Left ventricle myocardium superior (tissue), 1 donor: ENCODE results near the gene HTT-AS. TPM values are rescaled to one million over a fixed set of nuclear protein-coding genes. Genes with fewer than 3 reads are reported as not detected.
A peak's percentile ranks its signal among the peaks of the same experiment; 100 is the strongest.

Experiments used
- ATAC-seq: fragments of 200-7000 bp; cut with Tn5 transposase; one replicate; pipeline ENCODE4 v1.9.1; 2020; ENCODE audit warnings: mild to moderate bottlenecking, moderate library complexity
- DNase-seq: peaks from one replicate; pipeline ENCODE4 v3.0.0-alpha.2; 2020
- intact Hi-C: fragments of 100-400 bp; cut with micrococcal nuclease; formaldehyde crosslinking; loops from one replicate; pipeline ENCODE4 v1.11.0; 2022
- total RNA-seq: library from RNA; stranded (reverse); fragmentation: NEBNext Ultra II Directional; extraction: Animal tissue kit (Norgen Biotek cat#: 25700); gene quantifications from one replicate; pipeline ENCODE4 v1.2.1, GENCODE V29; 2021
- donor health status: DM: no; HTN: yes; CAD: no; lungs with severe emphysema.

Gene HTT-AS
- total RNA-seq, 1 donor from 2014 or later = not detected

DNA sequence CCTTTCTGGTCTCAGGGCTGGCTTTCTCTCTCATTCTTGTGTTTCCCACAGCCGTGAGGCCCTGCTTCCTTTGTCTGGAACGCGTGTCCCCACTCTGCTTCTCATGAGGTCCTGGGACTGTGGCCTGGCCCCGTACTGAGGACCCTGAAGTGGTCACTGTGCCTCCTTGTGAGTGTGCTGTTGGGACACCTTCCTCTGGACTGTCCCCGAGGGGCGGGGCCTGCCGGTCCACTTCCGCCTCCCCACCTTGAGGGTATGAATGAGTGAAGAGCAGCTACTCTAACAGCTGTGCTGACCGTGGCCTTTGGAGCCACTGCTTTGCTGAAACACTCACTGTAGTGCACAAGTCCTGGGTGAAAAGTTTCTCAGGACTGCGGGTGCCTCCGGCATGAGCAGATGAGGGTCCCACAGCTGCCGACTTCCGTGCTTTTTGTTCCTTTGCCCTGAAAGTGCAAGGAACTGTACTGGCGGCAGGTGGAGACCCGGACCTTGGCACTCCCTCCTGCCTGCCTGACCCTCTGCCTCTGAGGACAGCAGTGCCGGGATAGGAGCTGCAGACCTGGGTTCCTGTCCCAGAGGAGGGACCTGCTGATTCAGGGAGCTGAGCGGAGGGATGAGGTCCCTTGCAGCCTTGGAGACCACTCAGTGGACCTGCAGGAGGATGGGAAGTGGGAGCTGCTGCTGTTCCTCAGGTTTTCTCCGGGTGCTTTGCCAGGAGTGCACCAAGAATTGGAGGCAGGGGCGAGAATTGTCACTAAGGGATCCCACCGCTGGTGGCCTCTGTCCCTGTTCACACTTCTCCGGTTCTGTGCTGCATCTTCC, 38.0 kb downstream of the HTT-AS start:
- ATAC-seq (no peak), DNase-seq (no peak)
- intact Hi-C loops = loop anchor here (10.0 kb wide), 1 partner anchor 62 kb away; no protein-coding TSS in a partner anchor

DNA sequence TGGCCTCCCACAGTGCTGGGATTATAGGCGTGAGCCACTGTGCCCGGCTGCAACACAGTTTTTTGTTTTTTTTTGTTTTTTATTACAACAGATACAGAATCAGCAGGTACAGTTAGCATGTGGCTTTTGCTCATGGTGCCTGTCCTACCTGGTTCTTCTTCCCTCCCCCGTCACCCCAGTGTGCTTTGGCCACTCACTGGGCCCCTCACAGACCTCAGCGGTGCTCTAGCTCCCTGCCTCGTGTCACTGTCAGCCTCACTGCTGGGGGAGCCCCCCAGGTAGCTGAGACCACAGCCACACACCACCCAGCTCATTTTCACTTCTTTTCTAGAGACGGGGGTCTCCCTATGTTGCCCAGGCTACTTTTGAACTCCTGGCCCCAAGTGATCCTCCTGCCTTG, 38.7 kb downstream of the HTT-AS start:
- no peak for DNase-seq
- intact Hi-C loops = loop anchor here (10.0 kb wide), 1 partner anchor 61 kb away; no protein-coding TSS in a partner anchor
- ATAC-seq = no peak

DNA sequence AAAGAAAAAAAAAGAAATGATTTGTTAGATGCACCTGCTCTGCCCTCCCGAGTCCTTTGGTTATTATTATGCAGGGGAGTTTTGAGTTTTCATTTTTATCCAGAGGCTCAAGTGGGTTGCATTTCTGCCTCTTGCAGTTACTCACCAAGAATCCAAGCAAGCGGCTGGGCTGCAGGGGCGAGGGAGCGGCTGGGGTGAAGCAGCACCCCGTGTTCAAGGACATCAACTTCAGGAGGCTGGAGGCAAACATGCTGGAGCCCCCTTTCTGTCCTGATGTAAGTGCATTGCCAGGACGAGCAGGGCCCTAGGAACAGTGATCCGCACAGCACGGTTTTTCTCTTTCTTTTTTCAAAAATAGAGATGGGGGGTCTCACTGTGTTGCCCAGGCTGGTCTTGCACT, 39.1 kb downstream of the HTT-AS start:
- no peak for DNase-seq
- no peak for ATAC-seq
- intact Hi-C loops = loop anchor here (10.0 kb wide), 1 partner anchor 60 kb away; no protein-coding TSS in a partner anchor

DNA sequence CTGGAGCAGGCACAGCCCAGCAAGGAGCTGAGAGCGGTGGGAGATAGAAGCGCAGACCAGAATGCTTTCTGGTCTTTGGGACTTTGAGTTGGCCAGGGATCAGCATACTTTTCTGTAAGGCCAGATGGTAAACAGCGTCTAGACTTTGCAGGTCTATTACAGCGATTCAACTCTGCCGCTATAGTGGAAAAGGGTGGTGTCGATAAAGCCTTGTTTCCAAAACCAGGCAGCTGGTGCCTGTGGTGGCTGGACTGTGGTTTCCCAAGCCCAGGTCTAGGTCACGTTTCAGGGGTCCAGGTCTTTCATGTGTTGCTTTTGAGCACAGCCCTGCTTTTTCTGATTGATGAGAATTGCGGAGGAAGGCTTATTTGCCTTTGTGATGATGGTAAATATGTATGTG, 40.1 kb downstream of the HTT-AS start:
- intact Hi-C loops = loop anchor here (10.0 kb wide), 1 partner anchor 59 kb away; no protein-coding TSS in a partner anchor

DNA sequence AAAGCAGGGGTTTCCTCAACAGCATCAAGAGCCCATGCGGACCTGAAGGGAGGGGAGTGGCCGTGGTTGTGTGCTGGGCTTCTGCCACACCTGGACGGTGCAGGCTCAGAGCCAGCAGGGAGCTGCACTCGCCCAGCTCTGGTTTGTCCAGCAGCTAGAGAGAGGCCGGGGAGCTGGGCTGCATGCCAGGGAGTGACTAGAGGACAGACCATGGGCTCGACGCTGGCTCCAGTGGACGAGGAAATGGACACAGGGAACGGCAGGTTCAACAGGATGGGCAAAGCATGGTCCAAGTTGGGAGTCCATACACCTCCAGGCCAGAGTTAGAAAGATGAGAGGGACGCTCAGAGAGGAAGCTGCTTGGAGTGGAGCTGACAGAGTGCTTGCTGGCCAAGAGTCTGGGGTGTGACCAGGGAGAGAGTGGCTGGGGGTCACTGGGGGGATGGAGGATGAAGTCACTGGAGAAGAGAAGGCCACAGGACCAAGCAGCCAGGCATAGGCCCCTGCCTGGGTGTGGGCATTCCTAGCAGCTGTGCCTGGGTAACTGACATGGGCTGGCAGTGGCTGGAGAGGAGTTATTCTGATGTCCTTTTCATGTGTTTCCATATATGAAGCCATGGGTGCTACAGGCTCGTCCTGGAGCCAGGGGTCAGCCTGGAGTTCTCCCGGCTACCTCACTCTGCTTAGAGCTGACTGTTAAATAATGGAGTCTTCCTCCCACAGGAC, 42.8 kb downstream of the HTT-AS start:
- peak; percentile 17 for ATAC-seq
- intact Hi-C loops = loop anchor here (10.0 kb wide), 1 partner anchor 57 kb away; no protein-coding TSS in a partner anchor

More for the DNA sequence above, 40.1 kb downstream of the HTT-AS start:
- DNase-seq (no peak), ATAC-seq (no peak)

DNA sequence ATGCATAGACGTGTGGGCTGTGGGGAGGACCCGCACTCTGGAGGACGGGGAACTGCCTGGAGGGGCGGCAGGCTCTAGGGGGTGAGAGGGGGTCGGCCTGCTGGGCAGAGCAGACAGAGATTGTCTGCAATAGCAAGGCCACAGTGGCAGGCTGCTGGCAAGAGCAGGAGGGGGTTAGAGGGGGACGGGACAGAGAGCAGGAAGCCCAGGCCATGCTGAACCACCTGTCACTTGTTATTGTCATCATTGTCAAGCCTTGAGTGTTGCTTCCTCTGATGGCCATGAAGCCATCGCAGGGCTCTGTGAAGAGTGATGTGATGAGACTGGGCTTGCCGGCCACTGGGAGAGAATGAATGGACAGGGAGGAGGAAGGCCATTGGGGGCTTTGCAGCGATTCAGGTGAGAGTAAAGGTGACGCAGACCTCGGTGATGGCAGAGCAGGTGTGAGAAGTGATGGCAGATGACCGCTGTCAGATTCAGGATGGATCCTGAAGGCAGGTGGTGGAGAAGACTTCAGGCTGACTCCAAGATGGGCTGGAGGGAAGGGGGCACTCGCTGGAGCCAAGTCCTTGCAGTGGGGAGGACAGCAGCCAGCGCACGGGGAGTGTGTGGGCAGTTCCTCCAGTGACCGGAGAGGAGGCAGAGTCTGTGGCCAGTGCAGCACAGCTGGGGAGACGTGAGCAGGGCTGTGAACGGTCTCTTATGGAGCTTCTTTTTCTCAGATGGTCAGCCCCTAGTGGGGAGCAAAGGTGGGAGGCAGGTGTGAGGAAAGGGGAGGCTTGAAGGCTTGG, 43.6 kb downstream of the HTT-AS start:
- intact Hi-C loops = loop anchor here (10.0 kb wide), 1 partner anchor 56 kb away; no protein-coding TSS in a partner anchor
- no peak for ATAC-seq

More for the DNA sequence above, 42.8 kb downstream of the HTT-AS start:
- DNase-seq = peak; percentile 49

DNA sequence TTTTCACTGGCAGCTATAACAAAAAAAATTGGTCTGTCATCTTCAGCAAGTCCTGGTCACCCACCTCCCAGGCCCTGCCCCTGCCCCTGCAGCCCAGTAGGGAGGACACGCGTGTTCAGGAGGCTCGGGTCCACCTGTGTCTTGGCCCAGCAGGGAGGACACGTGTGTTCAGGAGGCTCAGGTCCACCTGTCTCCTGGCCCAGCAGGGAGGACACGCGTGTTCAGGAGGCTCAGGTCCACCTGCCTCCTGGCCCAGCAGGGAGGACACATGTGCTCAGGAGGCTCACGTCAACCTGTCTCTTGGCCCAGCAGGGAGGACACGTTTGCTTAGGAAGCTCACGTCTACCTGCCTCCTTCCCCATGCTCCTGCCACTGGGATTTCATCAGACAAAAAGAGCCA, 44.9 kb downstream of the HTT-AS start:
- DNase-seq (no peak), ATAC-seq (no peak)
- intact Hi-C loops = no loop called here

More for the DNA sequence above, 43.6 kb downstream of the HTT-AS start:
- DNase-seq = no peak

DNA sequence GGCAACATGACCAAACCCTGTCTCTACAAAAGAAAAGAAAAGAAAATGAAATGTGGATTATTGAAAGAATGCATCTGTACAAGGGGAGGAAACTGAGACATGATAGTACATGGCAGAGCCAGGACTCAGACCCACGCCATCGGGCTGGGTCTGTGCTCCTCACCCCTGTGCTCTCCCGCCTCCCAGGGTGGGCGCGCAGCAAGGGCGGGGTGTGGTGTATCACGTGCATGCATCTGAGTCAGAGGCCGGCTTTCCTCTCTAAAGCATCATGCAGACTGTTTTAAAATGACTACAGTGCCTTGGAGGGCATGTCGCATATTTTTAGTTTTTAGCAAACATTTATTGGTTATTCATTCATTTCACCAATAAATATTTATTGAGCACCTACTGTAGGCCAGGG, 47.8 kb downstream of the HTT-AS start:
- no peak for ATAC-seq
- no peak for DNase-seq
- intact Hi-C loops = no loop called here

DNA sequence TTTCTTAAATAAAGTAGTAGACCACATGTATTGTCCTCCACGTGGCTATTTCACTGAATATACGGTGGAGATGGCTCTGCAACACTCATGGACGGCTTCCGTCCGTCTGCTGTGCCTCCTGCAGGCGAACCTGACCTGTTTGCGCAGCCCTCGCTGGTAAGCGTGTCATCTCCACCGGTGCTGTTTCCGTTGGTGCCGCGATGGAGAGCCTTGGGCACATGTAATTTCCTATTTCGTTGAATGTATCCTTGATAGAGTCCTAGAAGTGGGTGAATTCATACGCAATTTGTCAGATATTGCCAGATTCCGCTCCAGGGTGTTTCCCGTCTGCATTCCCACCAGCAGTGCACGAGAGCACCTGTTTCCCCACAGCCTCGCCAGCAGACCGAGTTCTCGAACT, 48.5 kb downstream of the HTT-AS start:
- ATAC-seq (no peak), DNase-seq (no peak)
- intact Hi-C loops = no loop called here

DNA sequence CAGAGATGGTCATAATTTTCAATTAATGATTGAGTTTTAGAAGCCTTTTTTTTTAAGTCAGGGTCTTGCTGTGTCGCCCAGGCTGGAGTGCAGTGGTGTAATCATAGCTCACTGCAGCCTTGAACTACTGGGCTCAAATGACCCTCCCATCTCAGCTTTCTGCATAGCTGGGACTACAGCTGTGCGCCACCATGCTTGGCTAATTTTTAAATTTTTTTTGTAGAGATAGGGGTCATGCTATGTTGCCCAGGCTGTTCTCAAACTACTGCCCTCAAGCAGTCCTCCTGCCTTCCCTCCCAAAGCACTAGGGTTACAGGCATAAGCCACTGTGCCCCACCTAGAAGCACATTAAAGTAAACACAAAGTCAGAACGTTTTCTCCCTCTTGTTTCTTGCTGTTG, 51.7 kb downstream of the HTT-AS start:
- ATAC-seq (no peak), DNase-seq (no peak)
- intact Hi-C loops = no loop called here

DNA sequence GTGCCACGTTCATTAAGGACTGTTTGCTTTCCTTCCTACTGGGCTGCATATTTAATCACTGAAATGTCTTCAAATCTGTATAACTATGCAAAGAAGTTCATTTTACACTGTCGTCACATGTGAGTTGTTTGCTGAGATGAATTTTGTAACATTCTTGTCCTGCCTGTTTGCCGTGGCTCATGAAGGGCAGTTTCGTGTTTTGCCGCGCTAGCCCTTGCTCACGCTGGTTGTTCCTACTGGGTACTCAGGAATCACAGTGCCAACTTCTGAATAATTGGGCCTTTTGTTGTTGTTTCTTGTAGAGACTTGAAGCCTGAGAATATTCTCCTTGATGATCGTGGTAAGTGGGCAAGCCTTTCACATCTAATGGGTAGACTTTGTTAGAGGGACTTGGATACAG, 52.2 kb downstream of the HTT-AS start:
- intact Hi-C loops = no loop called here
- no peak for ATAC-seq
- no peak for DNase-seq

DNA sequence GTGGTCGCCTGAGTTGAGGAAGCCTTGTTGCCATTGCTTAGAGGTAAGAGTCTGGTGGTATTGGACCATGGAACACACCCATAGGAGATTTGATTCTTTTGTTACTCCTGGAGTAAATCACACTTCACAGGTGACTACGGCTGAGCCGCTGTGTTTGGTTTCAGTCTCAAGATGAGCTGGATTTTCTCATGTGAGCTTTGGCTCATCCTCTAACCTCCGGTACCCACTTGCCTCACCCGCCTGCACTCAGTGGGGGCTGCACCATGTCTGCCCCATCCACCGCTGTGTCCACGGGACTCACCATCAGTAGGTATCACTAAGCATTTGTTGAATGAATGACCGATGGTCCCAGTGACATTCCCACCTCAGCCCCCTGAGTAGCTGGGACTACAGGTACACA, 52.7 kb downstream of the HTT-AS start:
- DNase-seq = no peak
- intact Hi-C loops = no loop called here
- ATAC-seq = no peak

DNA sequence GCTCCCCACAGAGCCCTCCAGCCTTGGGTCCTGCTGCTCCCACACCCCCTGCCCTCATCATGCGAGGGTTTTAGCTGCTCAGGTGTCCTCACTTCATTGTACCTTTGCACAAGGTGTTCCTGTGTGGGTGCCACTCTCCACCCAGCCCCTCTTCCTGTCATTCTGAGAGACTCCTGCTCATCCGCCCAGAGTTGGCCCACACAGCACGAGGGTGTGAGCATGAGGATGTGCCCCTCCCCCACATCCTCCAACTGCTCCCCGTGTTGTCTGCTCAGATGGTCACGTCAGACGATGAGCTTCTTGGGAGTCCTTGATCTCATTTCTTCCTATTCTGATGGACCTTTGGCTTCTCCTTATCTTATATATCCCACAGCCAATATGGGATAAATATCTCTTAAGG, 53.2 kb downstream of the HTT-AS start:
- DNase-seq (no peak), ATAC-seq (no peak)
- intact Hi-C loops = no loop called here

DNA sequence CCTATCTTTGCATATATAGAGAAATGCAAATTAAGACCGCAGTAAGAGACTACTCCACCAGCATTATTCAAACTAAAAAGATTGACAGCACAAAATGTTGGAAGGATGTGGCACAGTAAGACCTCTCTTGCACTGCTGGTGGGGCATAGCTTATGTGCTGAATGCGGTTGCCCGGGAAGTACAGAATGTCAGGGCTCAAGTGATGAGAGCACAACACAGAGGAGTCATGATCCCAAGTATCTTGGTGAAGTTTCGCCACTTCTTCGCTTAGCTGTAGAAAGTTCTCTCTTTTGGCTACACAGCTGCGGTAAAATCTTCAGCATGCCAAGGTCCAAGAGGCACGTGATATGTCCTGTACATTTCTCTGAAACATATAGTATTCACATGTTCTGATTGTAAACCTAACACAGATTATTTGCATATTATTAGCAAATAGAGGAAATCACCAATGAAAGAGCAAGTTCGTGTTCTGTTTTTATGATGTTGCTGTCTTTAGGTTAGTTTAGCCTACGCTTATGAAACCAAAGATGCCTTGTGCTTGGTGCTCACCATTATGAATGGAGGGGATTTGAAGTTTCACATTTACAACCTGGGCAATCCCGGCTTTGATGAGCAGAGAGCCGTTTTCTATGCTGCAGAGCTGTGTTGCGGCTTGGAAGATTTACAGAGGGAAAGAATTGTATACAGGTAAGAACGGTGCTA, 55.0 kb downstream of the HTT-AS start:
- ATAC-seq = no peak
- DNase-seq = no peak
- intact Hi-C loops = no loop called here

DNA sequence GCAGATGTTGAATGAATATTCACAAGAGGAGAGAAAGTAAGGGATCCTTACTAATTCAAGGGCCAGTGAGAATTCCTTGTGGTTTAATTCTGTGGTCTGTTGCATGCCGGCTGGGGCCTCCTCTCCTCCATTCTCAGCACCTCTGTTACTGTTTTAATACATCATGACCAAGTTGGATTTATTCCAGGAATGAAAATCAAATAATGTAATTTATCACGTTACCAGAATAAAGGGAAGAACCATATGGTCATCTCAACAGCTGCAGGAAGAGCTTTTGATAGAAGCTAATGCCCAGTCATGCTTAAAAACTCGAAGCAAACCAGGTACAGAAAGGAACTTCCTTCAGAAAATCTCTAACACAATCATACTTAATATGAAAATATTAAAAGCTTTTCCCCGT, 56.8 kb downstream of the HTT-AS start:
- ATAC-seq = no peak
- no peak for DNase-seq
- intact Hi-C loops = no loop called here

DNA sequence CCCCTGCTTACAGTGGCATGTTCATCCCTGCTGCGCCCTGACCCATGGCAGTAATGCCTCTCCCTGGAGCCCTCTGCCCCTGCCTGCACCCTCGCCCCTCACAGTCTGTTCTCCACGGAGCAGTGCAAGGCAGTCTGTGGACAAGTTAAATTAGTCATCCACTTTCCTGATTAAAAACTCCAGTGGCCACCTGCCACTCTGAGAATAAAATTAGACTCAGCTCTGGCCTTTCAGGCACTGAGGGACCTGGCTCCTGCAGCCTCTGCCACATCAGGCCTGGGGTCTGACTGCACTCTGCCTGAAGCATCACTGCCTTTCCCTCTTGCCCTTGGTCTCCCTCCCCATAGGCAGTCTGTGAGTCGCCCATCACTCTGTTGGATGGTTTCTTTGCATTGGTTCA, 57.4 kb downstream of the HTT-AS start:
- no peak for ATAC-seq
- DNase-seq = no peak
- intact Hi-C loops = no loop called here

DNA sequence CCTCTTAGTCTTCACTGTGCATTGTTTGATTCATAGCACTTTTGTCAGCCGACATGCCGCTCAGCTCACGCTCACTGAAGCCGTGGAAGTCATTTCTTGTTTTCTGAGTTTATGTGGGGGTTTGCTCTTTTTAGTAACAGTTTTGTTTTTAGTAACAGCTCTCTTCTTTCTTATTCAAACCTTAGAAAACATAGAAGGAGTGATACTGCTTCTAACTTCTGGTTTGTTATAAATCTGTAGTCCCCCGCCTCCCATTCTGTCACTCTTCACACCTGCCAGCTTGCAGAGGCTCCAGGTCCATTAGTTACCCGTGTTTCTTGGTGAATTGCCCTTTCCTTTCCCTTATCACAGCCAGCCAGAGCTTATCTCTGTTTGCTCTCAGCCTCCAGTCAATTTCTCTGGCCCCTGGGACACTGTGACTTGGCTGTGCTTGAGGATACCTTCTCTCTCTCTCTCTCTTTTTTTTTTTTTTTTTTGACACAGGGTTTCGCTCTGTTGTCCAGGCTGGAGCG, 60.4 kb downstream of the HTT-AS start:
- peak; percentile 80 for ATAC-seq
- no peak for DNase-seq
- intact Hi-C loops = no loop called here
